K562 (cell line): Measurements from ENCODE around the gene PHF12. TPM values are rescaled to one million over a fixed set of nuclear protein-coding genes. Genes with fewer than 3 reads are reported as not detected.

ENCODE experiments used
- BCL6 ChIP-seq: fragments of 250-450 bp; sonication (Bioruptor Pico); IDR thresholded peaks from 2 replicates; pipeline ENCODE4 v1.4.0; 2020
- BRCA1 ChIP-seq, 2 experiments: fragments of 450-650 bp in 1 of 2; sonication (generic) in 1 of 2; formaldehyde crosslinking in 1 of 2; IDR thresholded peaks; 2 replicates each; pipeline versions ENCODE4 v1.5.0 to v1.6.1; 2017 to 2020; ENCODE audit warnings: mild to moderate bottlenecking in 1 of 2, missing genetic modification reagents in 1 of 2
- EGR1 ChIP-seq: fragments of 450-650 bp; conservative IDR thresholded peaks from 2 replicates; pipeline ENCODE4 v1.6.1; 2017; ENCODE audit warnings: mild to moderate bottlenecking
- ELF1 ChIP-seq: fragments of 200-800 bp; sonication (Bioruptor generic); IDR thresholded peaks from 2 replicates; pipeline ENCODE4 v1.6.1; 2016; ENCODE audit warnings: missing genetic modification characterization, missing compliant biosample characterization
- ELF2 ChIP-seq: fragments of 250-450 bp; sonication (Bioruptor Pico); IDR thresholded peaks from 2 replicates; pipeline ENCODE4 v1.5.0; 2021; ENCODE audit warnings: mild to moderate bottlenecking
- ETV5 ChIP-seq: sonication (generic); formaldehyde crosslinking; IDR thresholded peaks from 2 replicates; pipeline ENCODE4 v1.4.0; 2020; ENCODE audit warnings: low read depth, mild to moderate bottlenecking, missing genetic modification reagents
- FOXA1 ChIP-seq: fragments of 450-650 bp; IDR thresholded peaks from 2 replicates; pipeline ENCODE4 v1.6.1; 2016; ENCODE audit warnings: mild to moderate bottlenecking, borderline replicate concordance
- GATAD2A ChIP-seq: fragments of 450-650 bp; IDR thresholded peaks from 2 replicates; pipeline ENCODE4 v1.6.1; 2017
- HOXB6 ChIP-seq: fragments of 250-450 bp; sonication (Bioruptor Pico); IDR thresholded peaks from 2 replicates; pipeline ENCODE4 v1.5.1; 2022; ENCODE audit warnings: mild to moderate bottlenecking, borderline replicate concordance
- L3MBTL2 ChIP-seq: fragments of 450-650 bp; IDR thresholded peaks from 2 replicates; pipeline ENCODE4 v1.6.1; 2016; ENCODE audit warnings: mild to moderate bottlenecking, moderate library complexity
- LCOR ChIP-seq: sonication (generic); formaldehyde crosslinking; IDR thresholded peaks from 2 replicates; pipeline ENCODE4 v1.8.0; 2022; ENCODE audit warnings: mild to moderate bottlenecking, missing genetic modification reagents
- MXI1 ChIP-seq: IDR thresholded peaks from 2 replicates; pipeline ENCODE4 v1.6.1; 2011; ENCODE audit warnings: low read depth, mild to moderate bottlenecking, improper control_type of control experiment, low read length
- NUFIP1 ChIP-seq: fragments of 450-650 bp; IDR thresholded peaks from 2 replicates; pipeline ENCODE4 v1.6.1; 2018; ENCODE audit not compliant: partially characterized antibody
- PHB ChIP-seq: fragments of 250-450 bp; sonication (Bioruptor Pico); IDR thresholded peaks from 2 replicates; pipeline ENCODE4 v1.5.0; 2021
- PHTF2 ChIP-seq: fragments of 250-450 bp; sonication (Bioruptor Pico); IDR thresholded peaks from 2 replicates; pipeline ENCODE4 v1.5.0; 2021; ENCODE audit warnings: mild to moderate bottlenecking
- POLR2B ChIP-seq: fragments of 450-650 bp; IDR thresholded peaks from 2 replicates; pipeline ENCODE4 v1.6.1; 2018; ENCODE audit warnings: low read depth; ENCODE audit not compliant: partially characterized antibody
- RCOR1 ChIP-seq, 2 experiments: IDR thresholded peaks; 2 replicates each; pipeline ENCODE4 v1.6.1; 2012; ENCODE audit warnings: low read depth in 2 of 2, low read length in 2 of 2, borderline replicate concordance in 1 of 2, improper control_type of control experiment in 1 of 2
- SETDB1 ChIP-seq: IDR thresholded peaks from one replicate; pipeline ENCODE4 v1.6.1; 2012; ENCODE audit warnings: low read length, control low read depth, inconsistent platforms
- SMARCA5 ChIP-seq: fragments of 450-650 bp; IDR thresholded peaks from 2 replicates; pipeline ENCODE4 v1.6.1; 2016
- SP2 ChIP-seq: IDR thresholded peaks from 2 replicates; pipeline ENCODE4 v1.6.1; 2011; ENCODE audit warnings: mild to moderate bottlenecking, low read depth, low read length, moderate library complexity; ENCODE audit not compliant: poor library complexity, severe bottlenecking; ENCODE audit errors: extremely low read depth
- STAG1 ChIP-seq: sonication (generic); formaldehyde crosslinking; IDR thresholded peaks from 2 replicates; pipeline ENCODE4 v1.5.0; 2020; ENCODE audit warnings: missing genetic modification reagents, borderline replicate concordance
- TCFL5 ChIP-seq: fragments of 250-450 bp; sonication (Bioruptor Pico); conservative IDR thresholded peaks from 2 replicates; pipeline ENCODE4 v1.6.1; 2021; ENCODE audit warnings: mild to moderate bottlenecking, moderate library complexity, matching md5 sums
- TFAM ChIP-seq: fragments of 250-450 bp; sonication (Bioruptor Pico); conservative IDR thresholded peaks from 2 replicates; pipeline ENCODE4 v1.5.0; 2021; ENCODE audit warnings: mild to moderate bottlenecking, moderate library complexity
- ZBED1 ChIP-seq: IDR thresholded peaks from 2 replicates; pipeline ENCODE4 v1.6.1; 2014
- ZKSCAN3 ChIP-seq: fragments of 250-450 bp; sonication (Bioruptor Pico); IDR thresholded peaks from 2 replicates; pipeline ENCODE4 v1.4.0; 2020
- ZNF212 ChIP-seq: fragments of 450-650 bp; formaldehyde crosslinking; IDR thresholded peaks from 2 replicates; pipeline ENCODE4 v1.4.0; 2020; ENCODE audit warnings: mild to moderate bottlenecking
- ZNF217 ChIP-seq: sonication (generic); formaldehyde crosslinking; IDR thresholded peaks from 2 replicates; pipeline ENCODE4 v1.8.0; 2022; ENCODE audit warnings: mild to moderate bottlenecking, missing genetic modification reagents
- ZNF224 ChIP-seq: sonication (generic); formaldehyde crosslinking; IDR thresholded peaks from 2 replicates; pipeline ENCODE4 v1.8.0; 2022; ENCODE audit warnings: mild to moderate bottlenecking, missing genetic modification reagents
- ZNF232 ChIP-seq: sonication (generic); formaldehyde crosslinking; IDR thresholded peaks from 2 replicates; pipeline ENCODE4 v1.8.0; 2022; ENCODE audit warnings: mild to moderate bottlenecking, missing genetic modification reagents
- ZNF239 ChIP-seq: fragments of 250-450 bp; sonication (Bioruptor Pico); IDR thresholded peaks from 2 replicates; pipeline ENCODE4 v1.4.0; 2020; ENCODE audit warnings: mild to moderate bottlenecking
- ZNF263 ChIP-seq: sonication (generic); formaldehyde crosslinking; IDR thresholded peaks from 2 replicates; pipeline ENCODE4 v1.8.0; 2022; ENCODE audit warnings: mild to moderate bottlenecking, missing genetic modification reagents, borderline replicate concordance
- ZNF589 ChIP-seq: fragments of 200-800 bp; sonication (Bioruptor generic); IDR thresholded peaks from 2 replicates; pipeline ENCODE4 v1.6.1; 2016; ENCODE audit warnings: low read depth, missing genetic modification characterization, missing compliant biosample characterization
- ZNF717 ChIP-seq: fragments of 250-450 bp; sonication (Bioruptor Pico); IDR thresholded peaks from 2 replicates; pipeline ENCODE4 v1.5.0; 2021
- polyA plus RNA-seq, 8 experiments: library from polyadenylated mRNA; depleted of rRNA in 4 of 8; stranded (reverse) in 5 of 8; unstranded in 3 of 8; fragments of >200 nt; fragmentation: Nextera tagmentation in 2 of 8; fragmentation: Illumina TruSeq in 1 of 8; extraction: Ambion mirVana in 2 of 8; extraction: Trizol in 1 of 8; gene quantifications; 2 replicates each; pipeline versions ENCODE4 v1.2.1 to v1.2.3, GENCODE V29; 2011 to 2014; ENCODE audit warnings: inconsistent platforms in 1 of 8, missing spikeins in 1 of 8
- total RNA-seq, 7 experiments: library from RNA; depleted of rRNA in 6 of 7; stranded (reverse); fragments of >200 nt in 6 of 7; fragmentation: Illumina TruSeq in 2 of 7; extraction: Trizol in 2 of 7; gene quantifications; 2 replicates each; pipeline versions ENCODE4 v1.2.1 to v1.2.3, GENCODE V29; 2011 to 2021; ENCODE audit warnings: low replicate concordance in 1 of 7
- TF ChIP-seq, protein P1 (sequence below): sonication (generic); formaldehyde crosslinking; IDR thresholded peaks from 2 replicates; pipeline ENCODE4 v1.9.0; 2022; ENCODE audit warnings: mild to moderate bottlenecking, missing genetic modification reagents

The PHF12 gene
- total and polyA plus RNA-seq, 9 of the 15 experiments (the other 6 are each of a cell fraction or from before 2014, with no cell fraction given) = 0.82 to 31.3 (median 13.5) TPM

DNA sequence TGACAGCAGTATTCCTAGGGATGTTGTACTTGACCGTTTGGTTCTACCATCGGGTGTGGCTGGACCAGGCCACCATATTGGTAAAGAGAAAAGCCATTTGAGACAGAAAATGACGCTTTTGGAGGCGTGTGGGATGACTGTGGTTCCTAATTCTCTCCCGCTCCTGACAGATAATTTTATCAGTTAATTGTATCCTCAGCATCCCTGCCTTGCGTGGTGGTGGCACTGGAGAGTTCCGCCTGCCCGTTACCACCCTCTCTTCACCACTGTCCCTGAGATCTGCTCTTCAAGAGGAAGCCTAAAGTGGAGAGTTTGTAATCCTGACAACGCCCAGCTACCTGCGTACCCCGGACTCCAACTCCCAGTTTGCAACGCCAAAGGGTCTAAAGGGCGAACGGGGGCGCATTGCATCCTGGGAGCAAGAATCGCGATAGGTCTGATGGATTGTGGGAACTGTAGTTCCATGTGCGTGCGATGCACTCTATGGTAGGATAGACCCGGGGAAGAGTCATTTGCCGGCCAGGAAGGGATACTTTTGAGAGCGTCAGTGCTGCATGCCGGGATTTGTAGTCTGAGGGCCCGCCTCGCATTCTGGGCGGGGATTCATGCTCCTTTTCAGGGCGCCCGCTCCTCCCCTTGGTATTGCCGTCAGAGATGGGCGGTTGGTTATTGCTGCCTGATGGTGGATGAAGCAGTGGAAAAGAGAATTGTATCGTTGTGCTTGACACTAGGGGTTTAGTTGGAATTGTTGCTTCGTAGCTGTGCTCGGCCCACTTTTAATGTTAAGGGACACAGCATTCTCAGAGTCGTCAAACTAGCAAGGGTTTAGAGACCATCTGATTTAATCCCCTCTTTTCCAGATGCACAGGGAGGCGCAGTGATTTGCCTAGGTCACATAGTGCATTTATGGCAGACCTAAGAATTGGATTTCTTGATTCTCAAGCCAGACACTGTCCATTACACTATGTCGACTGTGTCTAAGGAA, 965 bp upstream of the PHF12 start (continued):
- TF ChIP-seq PHTF2 (CRISPR knock-in tag) (no peak), SP2 (peak; percentile 46), ZKSCAN3 (no peak), ZBED1 (peak; percentile 99), ELF1 (tag) (peak; percentile 92), TFAM (CRISPR knock-in tag) (no peak), ZNF717 (no peak), SETDB1 (no peak), FOXA1 (no peak), ZNF224 (no peak), MXI1 (peak; percentile 61; the same call in 1 of the 2 replicates), ZNF263 (peak; percentile 67; the same call in 1 of the 2 replicates), RCOR1 (IDR thresholded peaks at IDR 0.05; ENCODE audit: borderline replicate concordance in 1 of 2, low read depth in 2 of 2, low read length in 2 of 2) (no peak), ZNF589 (peak; percentile 91; the same call in 1 of the 2 replicates), TCFL5 (CRISPR knock-in tag) (no peak), POLR2B (no peak), ETV5 (CRISPR knock-in tag) (peak; percentile 47; the same call in 1 of the 2 replicates), GATAD2A (no peak), NUFIP1 (no peak), HOXB6 (peak; percentile 34; the same call in 1 of the 2 replicates), LCOR (0 out of 2 replicates have a peak, but pooled peaks have one; percentile 45), EGR1 (no peak), ZNF239 (CRISPR knock-in tag) (peak; percentile 75), ZNF212 (no peak), L3MBTL2 (peak; percentile 74; the same call in 1 of the 2 replicates), SMARCA5 (no peak), ZNF232 (CRISPR knock-in tag) (no peak), ELF2 (no peak), ZNF217 (CRISPR knock-in tag) (no peak), BRCA1 (IDR thresholded peaks at IDR 0.05) (no peak), BRCA1 (CRISPR knock-in tag; IDR thresholded peaks at IDR 0.05) (no peak), STAG1 (CRISPR knock-in tag) (no peak), BCL6 (CRISPR knock-in tag) (peak; percentile 74; the same call in 1 of the 2 replicates), PHB (CRISPR knock-in tag) (no peak)
- TF ChIP-seq, protein P1, sequence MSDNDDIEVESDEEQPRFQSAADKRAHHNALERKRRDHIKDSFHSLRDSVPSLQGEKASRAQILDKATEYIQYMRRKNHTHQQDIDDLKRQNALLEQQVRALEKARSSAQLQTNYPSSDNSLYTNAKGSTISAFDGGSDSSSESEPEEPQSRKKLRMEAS (CRISPR knock-in tag) = no peak
